A549 (cell line): Measurements from ENCODE around the gene TTC7B. TPM values are rescaled to one million over a fixed set of nuclear protein-coding genes. Genes with fewer than 3 reads are reported as not detected.

Source experiments
- ATAC-seq, 2 experiments: fragments of 200-7000 bp in 1 of 2; fragments of >200 bp in 1 of 2; cut with Nextera tagmentation in 1 of 2; cut with Tn5 transposase in 1 of 2; 3 replicates each; pipeline versions ENCODE4 v1.8.0 to v1.9.1; 2018 to 2020; ENCODE audit warnings: mild to moderate bottlenecking in 1 of 2, moderate library complexity in 1 of 2
- CTCF ChIA-PET: fragments of 300-600 bp; sonication (Branson Sonifier 250); formaldehyde crosslinking; extraction: SDS; loops from one replicate; lab custom pipeline; 2021; ENCODE audit warnings: antibody characterized with exemption, inconsistent platforms; lab: Yijun Ruan, JAX
- POLR2A ChIA-PET: fragments of 350-600 bp; formaldehyde crosslinking; extraction: SDS; loops from one replicate; lab custom pipeline; 2021; ENCODE audit warnings: antibody characterized with exemption, inconsistent platforms; lab: Yijun Ruan, JAX
- DNase-seq, 2 experiments: peaks; one replicate each; pipeline versions ENCODE4 v3.0.0 to v3.0.0-alpha.2; 2011 to 2016; ENCODE audit warnings: low read depth in 1 of 2, low spot score in 1 of 2
- FAIRE-seq: peaks from 2 replicates; lab custom pipeline; 2011; peaks lifted over from hg19 to GRCh38; lab: Jason Lieb, UNC
- H3K27ac ChIP-seq, 2 experiments: fragments of >200 bp; sonication (Bioruptor Twin); formaldehyde crosslinking; 3 replicates each; pipeline ENCODE4 v1.5.1; 2016 to 2017
- H3K4me1 ChIP-seq: fragments of >200 bp; sonication (Bioruptor Twin); formaldehyde crosslinking; 3 replicates; pipeline ENCODE4 v1.6.1; 2016
- H3K4me2 ChIP-seq: fragments of >200 bp; sonication (Bioruptor Twin); formaldehyde crosslinking; 3 replicates; pipeline ENCODE4 v1.6.1; 2016
- H3K4me3 ChIP-seq: fragments of >200 bp; sonication (Bioruptor Twin); formaldehyde crosslinking; 3 replicates; pipeline ENCODE4 v1.5.1; 2016
- H3K9me3 ChIP-seq: fragments of >200 bp; sonication (Bioruptor Twin); formaldehyde crosslinking; 3 replicates; pipeline ENCODE4 v1.6.1; 2016
- BCL3 ChIP-seq: fragments of >200 bp; sonication (Bioruptor Twin); formaldehyde crosslinking; IDR thresholded peaks from 3 replicates; pipeline ENCODE4 v1.6.1; 2016
- CBX8 ChIP-seq: fragments of 200-600 bp; sonication (generic); IDR thresholded peaks from 2 replicates; pipeline ENCODE4 v1.6.1; 2016
- CHD2 ChIP-seq: fragments of 150-350 bp; IDR thresholded peaks from 2 replicates; pipeline ENCODE4 v1.6.1; 2014; ENCODE audit warnings: low read length; ENCODE audit not compliant: partially characterized antibody
- FOXS1 ChIP-seq: fragments of 250-450 bp; sonication (Bioruptor Pico); IDR thresholded peaks from 2 replicates; pipeline ENCODE4 v1.5.0; 2020; ENCODE audit warnings: mild to moderate bottlenecking, moderate library complexity
- HDAC2 ChIP-seq: fragments of 200-600 bp; sonication (generic); IDR thresholded peaks from 2 replicates; pipeline ENCODE4 v1.6.1; 2016
- HEYL ChIP-seq: fragments of 250-450 bp; sonication (Bioruptor Pico); IDR thresholded peaks from 2 replicates; pipeline ENCODE4 v1.8.0; 2021; ENCODE audit warnings: mild to moderate bottlenecking, moderate library complexity
- KDM1A ChIP-seq: fragments of 200-600 bp; sonication (generic); IDR thresholded peaks from 2 replicates; pipeline ENCODE4 v1.6.1; 2016; ENCODE audit warnings: low read depth, mild to moderate bottlenecking
- MAFK ChIP-seq: fragments of 450-650 bp; IDR thresholded peaks from 2 replicates; pipeline ENCODE4 v1.6.1; 2014; ENCODE audit not compliant: partially characterized antibody
- MAX ChIP-seq: IDR thresholded peaks from 2 replicates; pipeline ENCODE4 v1.6.1; 2012
- PBX3 ChIP-seq: IDR thresholded peaks from 2 replicates; pipeline ENCODE4 v1.6.1; 2012
- PHF8 ChIP-seq: fragments of 200-600 bp; sonication (generic); IDR thresholded peaks from 2 replicates; pipeline ENCODE4 v1.6.1; 2016; ENCODE audit warnings: low read depth, mild to moderate bottlenecking, antibody characterized with exemption, moderate library complexity, borderline replicate concordance
- RAD21 ChIP-seq, 2 experiments: fragments of >200 bp in 1 of 2; sonication (Bioruptor Twin) in 1 of 2; formaldehyde crosslinking in 1 of 2; IDR thresholded peaks in 1 of 2; conservative IDR thresholded peaks in 1 of 2; 2 replicates in 1 of 2; 3 replicates in 1 of 2; pipeline ENCODE4 v1.6.1; 2012 to 2018; ENCODE audit warnings: inconsistent platforms in 1 of 2
- TP53 ChIP-seq: fragments of 250-450 bp; sonication (Bioruptor Pico); IDR thresholded peaks from 2 replicates; pipeline ENCODE4 v1.5.0; 2021; ENCODE audit warnings: mild to moderate bottlenecking, moderate library complexity
- USF2 ChIP-seq: fragments of 450-650 bp; IDR thresholded peaks from 2 replicates; pipeline ENCODE4 v1.6.1; 2014; ENCODE audit warnings: antibody characterized with exemption
- ZC3H11A ChIP-seq: fragments of 450-650 bp; IDR thresholded peaks from 2 replicates; pipeline ENCODE4 v1.6.1; 2014; ENCODE audit warnings: antibody characterized with exemption, mild to moderate bottlenecking
- ZSCAN20 ChIP-seq: fragments of 250-450 bp; sonication (Bioruptor Pico); IDR thresholded peaks from 2 replicates; pipeline ENCODE4 v1.8.0; 2022; ENCODE audit warnings: mild to moderate bottlenecking, moderate library complexity
- WGBS: methylation state at CpG from one replicate; pipeline ENCODE4 v1.1.6; 2017; ENCODE audit errors: missing lambda C conversion rate; 5-methylcytosine and 5-hydroxymethylcytosine counted together
- polyA plus RNA-seq, 4 experiments: library from polyadenylated mRNA; depleted of rRNA in 3 of 4; stranded (reverse); fragments of >200 nt; fragmentation: RNase III in 1 of 4; extraction: RNeasy Plus Mini Kit Qiagen cat#74134 plus additional on column Dnase treatment in 1 of 4; gene quantifications; 2 replicates in 3 of 4; 3 replicates in 1 of 4; pipeline ENCODE4 v1.2.3, GENCODE V29; 2011 to 2017
- TF ChIP-seq, protein P1 (sequence below): IDR thresholded peaks from 2 replicates; pipeline ENCODE4 v1.6.1; 2012; ENCODE audit warnings: low read depth, borderline replicate concordance
- TF ChIP-seq, protein P2 (sequence below): fragments of 200-600 bp; sonication (generic); IDR thresholded peaks from 2 replicates; pipeline ENCODE4 v1.6.1; 2016; ENCODE audit warnings: antibody characterized with exemption, mild to moderate bottlenecking, moderate library complexity

The TTC7B gene
- polyA plus RNA-seq, 2 of the 4 experiments (the other 2 are of a cell fraction), result 16.6 to 28.0 TPM

- no peak for ATAC-seq
- no peak overlapping the region for H3K27ac ChIP-seq
- WGBS, result 80% methylated on average over 2 of the region's 2 CpGs
- H3K9me3 ChIP-seq, result no peaks in the 10 kb centered on the region
- TF ChIP-seq HEYL (no peak), PBX3 (no peak)
- TF ChIP-seq, all 56 proteins: peak for 0
- CTCF ChIA-PET, result interaction anchor here (1.0 kb wide), 1 partner anchor 8 kb away, joined by 3 read pairs; no protein-coding TSS in a partner anchor
- no peak overlapping the region for H3K4me3 ChIP-seq
- no peaks in the 10 kb centered on the region for H3K4me1 ChIP-seq
- POLR2A ChIA-PET, result no interaction called here
- H3K4me2 ChIP-seq, result no peak overlapping the region
- no peak for DNase-seq
- FAIRE-seq, result no peak
These were observed 38.9 kb downstream of the TTC7B start for GRCh38 chr14:90777358-90777757.

- no peak for FAIRE-seq
- DNase-seq, result no peak
- no peak for ATAC-seq
- no peaks in the 10 kb centered on the region for H3K9me3 ChIP-seq
- H3K4me1 ChIP-seq, result no peaks in the 10 kb centered on the region
- 97% methylated on average over 4 of the region's 4 CpGs for WGBS
- ChIA-PET CTCF (interaction anchor here (0.7 kb wide), 1 partner anchor 17 kb away, joined by 3 read pairs; no protein-coding TSS in a partner anchor), POLR2A (no interaction called here)
- H3K27ac ChIP-seq, result no peak overlapping the region
- no peak overlapping the region for H3K4me3 ChIP-seq
- TF ChIP-seq MAFK (no peak), ZC3H11A (no peak), FOXS1 (no peak), KDM1A (no peak), MAX (no peak), PHF8 (no peak), USF2 (no peak), TP53 (CRISPR knock-in tag) (no peak), CBX8 (no peak), HDAC2 (no peak), CHD2 (no peak), HEYL (no peak), ZSCAN20 (CRISPR knock-in tag) (no peak), BCL3 (no peak), RAD21 (conservative IDR thresholded peaks at IDR 0.05 in 1 of 2, IDR thresholded peaks at IDR 0.05 in 1 of 2) (no peak)
- TF ChIP-seq, protein P1, sequence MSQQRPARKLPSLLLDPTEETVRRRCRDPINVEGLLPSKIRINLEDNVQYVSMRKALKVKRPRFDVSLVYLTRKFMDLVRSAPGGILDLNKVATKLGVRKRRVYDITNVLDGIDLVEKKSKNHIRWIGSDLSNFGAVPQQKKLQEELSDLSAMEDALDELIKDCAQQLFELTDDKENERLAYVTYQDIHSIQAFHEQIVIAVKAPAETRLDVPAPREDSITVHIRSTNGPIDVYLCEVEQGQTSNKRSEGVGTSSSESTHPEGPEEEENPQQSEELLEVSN, result no peak
- TF ChIP-seq, protein P2, sequence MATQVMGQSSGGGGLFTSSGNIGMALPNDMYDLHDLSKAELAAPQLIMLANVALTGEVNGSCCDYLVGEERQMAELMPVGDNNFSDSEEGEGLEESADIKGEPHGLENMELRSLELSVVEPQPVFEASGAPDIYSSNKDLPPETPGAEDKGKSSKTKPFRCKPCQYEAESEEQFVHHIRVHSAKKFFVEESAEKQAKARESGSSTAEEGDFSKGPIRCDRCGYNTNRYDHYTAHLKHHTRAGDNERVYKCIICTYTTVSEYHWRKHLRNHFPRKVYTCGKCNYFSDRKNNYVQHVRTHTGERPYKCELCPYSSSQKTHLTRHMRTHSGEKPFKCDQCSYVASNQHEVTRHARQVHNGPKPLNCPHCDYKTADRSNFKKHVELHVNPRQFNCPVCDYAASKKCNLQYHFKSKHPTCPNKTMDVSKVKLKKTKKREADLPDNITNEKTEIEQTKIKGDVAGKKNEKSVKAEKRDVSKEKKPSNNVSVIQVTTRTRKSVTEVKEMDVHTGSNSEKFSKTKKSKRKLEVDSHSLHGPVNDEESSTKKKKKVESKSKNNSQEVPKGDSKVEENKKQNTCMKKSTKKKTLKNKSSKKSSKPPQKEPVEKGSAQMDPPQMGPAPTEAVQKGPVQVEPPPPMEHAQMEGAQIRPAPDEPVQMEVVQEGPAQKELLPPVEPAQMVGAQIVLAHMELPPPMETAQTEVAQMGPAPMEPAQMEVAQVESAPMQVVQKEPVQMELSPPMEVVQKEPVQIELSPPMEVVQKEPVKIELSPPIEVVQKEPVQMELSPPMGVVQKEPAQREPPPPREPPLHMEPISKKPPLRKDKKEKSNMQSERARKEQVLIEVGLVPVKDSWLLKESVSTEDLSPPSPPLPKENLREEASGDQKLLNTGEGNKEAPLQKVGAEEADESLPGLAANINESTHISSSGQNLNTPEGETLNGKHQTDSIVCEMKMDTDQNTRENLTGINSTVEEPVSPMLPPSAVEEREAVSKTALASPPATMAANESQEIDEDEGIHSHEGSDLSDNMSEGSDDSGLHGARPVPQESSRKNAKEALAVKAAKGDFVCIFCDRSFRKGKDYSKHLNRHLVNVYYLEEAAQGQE, result no peak
- H3K4me2 ChIP-seq, result no peak overlapping the region
These were observed 40.8 kb downstream of the TTC7B start for GRCh38 chr14:90775441-90775840.
